Frontal cortex (tissue), 4 donors: ENCODE measurements around the gene GLA. TPM values are rescaled to one million over a fixed set of nuclear protein-coding genes. Genes with fewer than 3 reads are reported as not detected.

Source experiments
- DNase-seq, 2 donors: peaks; one replicate each; pipeline ENCODE4 v3.0.0; 2012; ENCODE audit warnings: low spot score in 2 of 2
- FAIRE-seq: peaks from 2 replicates; lab custom pipeline; 2012; peaks lifted over from hg19 to GRCh38; lab: Jason Lieb, UNC
- total RNA-seq: library from RNA; depleted of rRNA; stranded (reverse); fragments of >200 nt; gene quantifications from one replicate; pipeline ENCODE4 v1.2.3, GENCODE V29; 2014
- donor health status: control.
- donor health status: control.
- donor health status: control.

Gene GLA
- 15.5 TPM for total RNA-seq

DNA sequence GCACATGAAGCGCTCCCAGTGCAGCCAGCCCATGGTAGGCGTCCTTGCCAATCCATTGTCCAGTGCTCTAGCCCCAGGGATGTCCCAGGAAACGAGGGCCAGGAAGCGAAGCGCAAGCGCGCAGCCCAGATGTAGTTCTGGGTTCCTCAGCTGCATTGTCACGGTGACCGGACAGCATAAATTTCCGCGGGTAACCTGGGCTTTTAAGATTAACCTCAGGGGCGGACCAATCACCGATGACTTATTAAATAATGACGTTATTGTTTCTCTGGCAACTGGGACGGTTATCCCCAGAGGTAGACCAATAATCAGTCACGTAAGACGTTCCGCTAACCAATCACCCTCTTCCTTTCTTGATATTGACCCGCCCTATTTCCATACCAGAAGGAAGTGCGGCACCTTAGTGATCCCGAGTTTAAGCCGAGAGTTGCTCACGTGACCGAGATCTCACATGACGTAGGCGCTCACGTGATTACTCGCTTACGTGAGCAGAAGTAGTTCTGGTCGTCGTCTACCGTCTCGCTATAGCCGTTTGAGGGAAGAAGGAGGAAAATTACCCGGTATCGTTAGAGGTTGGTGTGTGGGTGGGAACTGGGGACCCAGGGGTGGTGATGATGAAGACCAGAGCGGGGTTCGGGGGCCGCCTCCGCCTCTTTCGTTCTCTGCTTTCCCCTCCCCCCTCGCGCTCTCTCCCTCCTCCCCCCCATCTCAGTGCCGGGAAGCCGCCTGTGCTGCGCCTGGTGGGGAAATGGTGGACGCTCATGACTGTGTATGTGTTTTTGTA is at the start of gene GLA, which contains the start of gene HNRNPH2:
TSS of gene GLA (minus strand) at position 178 of the 784 bp plus-strand sequence. CDS start at position 156, 22 bp downstream.
TSS of gene HNRNPH2 (plus strand) at position 475 of the 784 bp plus-strand sequence. CDS start 3,767 bp downstream, outside the sequence.
- DNase-seq (peak; percentile 48 to 65), FAIRE-seq (peak; percentile 84)

DNA sequence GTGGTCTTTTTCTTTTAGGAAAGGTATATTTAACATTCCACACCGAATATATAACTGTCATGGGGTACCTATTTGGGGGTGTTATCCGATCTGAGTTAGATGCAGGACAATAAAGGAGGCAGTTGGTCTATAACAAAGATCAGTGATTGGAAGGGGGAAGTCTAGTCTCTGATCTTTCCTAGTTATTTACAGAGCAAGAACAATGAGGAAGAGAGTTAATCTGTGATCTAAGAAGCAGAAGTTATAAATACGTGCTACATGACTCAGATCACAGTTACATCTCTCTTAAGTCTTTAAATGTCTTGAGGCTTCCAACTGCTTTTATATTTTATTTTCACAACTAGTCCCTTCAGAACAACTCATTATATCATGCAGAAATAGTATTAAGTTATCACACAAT is 44.3 kb upstream of the GLA start:
- DNase-seq (no peak), FAIRE-seq (no peak)

GRCh38 chrX:101450961-101451360 is 43.2 kb upstream of the GLA start:
- DNase-seq (no peak), FAIRE-seq (no peak)

DNA sequence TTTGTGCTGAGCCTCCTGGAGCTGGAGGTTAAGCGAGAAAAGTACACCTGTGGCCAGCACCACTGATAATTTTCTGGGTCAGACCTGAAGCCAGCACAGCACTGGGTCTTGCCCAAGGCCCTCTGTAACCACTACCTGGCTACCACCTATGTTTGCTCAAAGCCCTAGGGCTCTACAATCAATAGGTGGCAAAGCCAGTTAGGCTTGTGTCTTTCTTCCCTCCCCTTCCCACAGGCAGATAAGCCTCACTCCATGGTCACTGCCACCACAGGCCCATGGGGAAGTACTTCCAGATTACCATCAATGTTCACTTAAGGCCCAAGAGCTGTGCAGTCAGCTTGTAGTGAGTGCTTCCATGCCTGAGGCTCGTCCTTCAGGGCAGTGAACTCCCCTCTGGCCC is 42.4 kb upstream of the GLA start:
- no peak for FAIRE-seq
- no peak for DNase-seq

DNA sequence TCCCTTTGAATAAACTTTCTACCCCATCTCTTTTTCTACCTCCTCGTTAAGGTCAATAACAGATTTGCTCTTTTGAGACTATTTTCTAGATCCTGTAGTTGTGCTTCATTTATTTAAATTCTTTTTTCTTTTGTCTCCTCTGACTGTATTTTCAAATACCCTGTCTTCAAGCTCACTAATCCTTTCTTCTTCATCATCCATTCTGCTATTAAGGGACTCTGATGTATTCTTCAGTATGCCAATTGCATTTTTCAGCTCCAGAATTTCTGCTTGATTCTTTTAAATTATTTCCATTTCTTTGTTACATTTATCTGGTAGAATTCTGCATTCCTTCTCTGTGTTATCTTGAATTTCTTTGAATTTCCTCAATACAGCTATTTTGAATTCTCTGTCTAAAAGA is 41.6 kb upstream of the GLA start:
- DNase-seq = no peak
- FAIRE-seq = no peak

DNA sequence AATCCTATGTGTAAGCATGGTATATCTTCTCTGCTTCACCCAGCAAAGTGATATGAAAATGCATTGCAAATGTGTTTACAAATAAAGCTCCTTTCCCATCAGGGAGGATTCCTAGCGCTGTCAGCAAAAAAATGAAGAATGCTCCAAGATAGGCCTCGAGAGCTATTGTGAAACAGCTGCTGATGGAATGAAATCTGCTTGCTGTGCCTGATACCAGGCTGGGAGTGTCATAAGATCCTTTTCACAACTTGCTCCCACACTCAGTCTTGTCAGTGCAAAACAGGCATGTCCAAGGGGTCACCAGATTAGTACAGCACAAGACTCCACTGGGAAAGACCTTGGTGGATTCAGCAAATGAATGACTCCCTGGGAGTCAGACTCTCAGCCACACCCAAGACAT is 34.4 kb upstream of the GLA start:
- DNase-seq (no peak), FAIRE-seq (no peak)

DNA sequence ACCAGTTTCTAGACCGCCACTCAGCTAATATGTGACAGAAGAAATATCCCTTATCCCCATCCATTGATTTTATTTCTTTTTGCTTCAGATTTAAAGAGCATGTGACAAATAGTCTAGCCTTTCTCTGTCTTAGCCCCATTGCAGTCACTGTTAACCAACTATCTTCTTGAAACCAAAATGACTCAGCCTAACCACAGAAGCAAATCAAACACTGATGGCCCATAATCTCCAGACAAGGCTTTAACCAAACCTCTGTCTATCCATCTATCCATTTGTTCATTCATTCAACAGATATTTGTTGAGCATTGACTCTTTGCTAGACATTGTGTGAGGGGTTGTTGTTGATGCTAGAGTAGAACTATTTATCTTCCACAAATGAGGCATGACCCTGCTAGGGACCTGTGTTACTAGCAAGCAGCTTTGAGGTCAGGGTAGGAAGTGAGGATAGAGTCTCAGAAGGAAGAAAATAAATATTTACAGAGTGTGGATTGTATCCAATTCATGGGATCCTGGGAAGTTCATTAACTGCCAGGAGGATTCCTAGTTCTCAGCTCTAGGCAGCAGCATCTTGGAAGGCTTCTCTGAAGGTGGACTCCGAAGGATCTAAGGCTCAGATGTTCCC is 22.8 kb upstream of the GLA start:
- FAIRE-seq (no peak), DNase-seq (no peak)

GRCh38 chrX:101429934-101430333 is 22.2 kb upstream of the GLA start:
- DNase-seq (no peak), FAIRE-seq (no peak)

DNA sequence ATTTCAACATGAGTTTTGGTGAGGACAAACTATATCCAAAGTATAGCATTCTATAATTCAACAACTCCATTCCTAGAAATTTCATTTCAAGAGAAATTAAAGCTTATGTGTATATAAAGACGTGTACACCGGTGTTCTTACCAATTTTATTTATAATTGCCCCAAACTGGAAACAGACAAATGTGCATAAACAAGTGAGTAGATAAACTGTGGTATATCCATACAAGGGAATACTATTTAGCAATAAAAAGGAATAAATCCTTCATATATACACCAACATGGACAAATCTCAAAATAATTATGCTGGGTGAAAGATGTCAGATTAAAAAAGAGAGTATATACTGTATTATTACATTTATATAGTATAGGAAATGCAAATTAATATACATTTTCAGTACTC is 20.2 kb upstream of the GLA start:
- no peak for FAIRE-seq
- no peak for DNase-seq

DNA sequence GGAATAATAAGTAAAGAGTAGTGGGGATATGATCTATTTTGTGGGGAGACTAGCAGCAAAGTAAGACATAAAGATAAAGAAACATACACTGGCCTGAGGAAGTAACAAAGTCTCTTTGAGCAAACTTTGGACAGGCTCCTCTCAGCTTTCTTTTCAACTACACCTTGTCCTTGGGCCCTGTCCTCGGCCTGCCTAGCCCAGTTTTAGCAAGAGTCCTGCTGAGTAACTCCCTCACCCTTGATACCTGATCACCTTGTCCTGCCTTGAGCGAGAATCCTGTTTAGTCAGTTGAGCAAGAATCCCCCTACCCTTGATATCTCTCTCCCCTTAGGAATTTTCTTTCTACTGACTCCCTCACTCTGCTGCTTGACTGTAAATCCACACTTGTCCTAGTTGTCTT is 11.8 kb upstream of the GLA start:
- FAIRE-seq (no peak), DNase-seq (no peak)

- FAIRE-seq = no peak
These were observed 10.5 kb upstream of the GLA start for GRCh38 chrX:101417981-101418841.

GRCh38 chrX:101417190-101417589 is 9.5 kb upstream of the GLA start:
- no peak for FAIRE-seq
- no peak for DNase-seq

More at GRCh38 chrX:101417981-101418841, 10.5 kb upstream of the GLA start:
- DNase-seq = peak in 1 of 2 donors; percentile 32

DNA sequence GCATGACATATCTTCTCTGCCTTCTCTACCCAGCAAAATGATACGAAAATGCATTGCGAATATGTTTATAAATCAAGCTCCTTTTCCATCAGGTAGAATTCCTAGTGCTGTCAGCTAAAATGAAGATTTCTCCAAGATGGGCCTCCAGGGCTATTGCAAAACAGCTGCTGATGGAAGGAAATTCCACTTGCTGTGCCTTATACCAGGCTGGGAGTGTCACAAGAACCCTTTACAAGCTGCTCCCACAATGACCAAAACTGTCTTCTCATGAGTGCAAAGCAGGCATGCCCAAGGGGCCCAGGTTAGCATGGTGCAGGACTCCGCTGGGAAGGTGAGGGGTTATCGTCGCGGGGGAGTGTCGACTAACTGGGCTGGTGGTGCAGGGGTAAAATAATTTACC is 9.0 kb upstream of the GLA start:
- DNase-seq (no peak), FAIRE-seq (no peak)

DNA sequence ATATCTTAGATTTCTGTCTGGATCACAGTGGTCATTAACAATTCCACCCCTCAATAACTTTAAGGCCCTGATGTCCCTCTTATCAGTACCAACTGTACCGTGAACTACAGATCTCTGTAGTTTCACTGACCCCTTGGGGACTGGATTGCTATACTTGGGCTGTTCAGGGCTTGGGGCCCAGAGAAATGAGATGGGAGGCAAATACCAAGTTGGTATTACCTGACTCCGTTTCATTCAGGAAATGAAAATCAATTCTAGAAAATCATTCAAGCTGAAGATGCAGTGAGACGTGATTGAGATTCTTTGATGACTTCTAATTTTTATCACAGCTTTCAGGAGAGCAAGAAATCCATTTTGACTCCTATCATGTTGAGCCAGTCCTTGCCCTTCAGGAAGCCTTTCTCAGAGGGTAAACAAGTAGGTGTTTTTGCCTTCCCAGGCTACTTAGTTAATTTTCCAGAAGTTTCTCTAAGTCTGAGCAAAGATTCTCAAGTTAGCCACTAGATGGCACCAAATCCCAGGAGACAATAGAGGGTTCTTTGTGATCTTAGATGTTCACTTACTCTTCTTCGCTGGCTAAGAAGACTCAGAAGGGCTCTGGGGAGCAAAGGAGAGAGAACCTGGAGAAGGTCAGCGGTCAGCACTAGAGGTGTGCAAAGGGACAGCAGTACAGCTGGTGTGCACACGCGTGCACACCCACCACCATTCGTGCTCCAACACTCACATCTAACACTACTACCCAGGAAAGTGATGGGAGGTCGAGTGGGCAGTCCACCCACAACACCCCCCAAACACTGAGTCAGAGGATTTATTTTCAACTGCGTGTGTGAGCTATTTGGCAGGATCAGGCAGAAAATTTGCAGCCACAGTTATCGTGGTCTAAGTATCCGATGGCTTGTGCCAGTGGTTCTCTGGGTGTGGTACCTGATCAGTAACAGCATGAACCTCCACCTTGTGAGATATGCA is 7.7 kb upstream of the GLA start:
- peak; percentile 15 for FAIRE-seq

DNA sequence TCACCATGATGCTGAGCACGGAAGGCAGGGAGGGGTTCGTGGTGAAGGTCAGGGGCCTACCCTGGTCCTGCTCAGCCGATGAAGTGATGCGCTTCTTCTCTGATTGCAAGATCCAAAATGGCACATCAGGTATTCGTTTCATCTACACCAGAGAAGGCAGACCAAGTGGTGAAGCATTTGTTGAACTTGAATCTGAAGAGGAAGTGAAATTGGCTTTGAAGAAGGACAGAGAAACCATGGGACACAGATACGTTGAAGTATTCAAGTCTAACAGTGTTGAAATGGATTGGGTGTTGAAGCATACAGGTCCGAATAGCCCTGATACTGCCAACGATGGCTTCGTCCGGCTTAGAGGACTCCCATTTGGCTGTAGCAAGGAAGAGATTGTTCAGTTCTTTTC is 4.3 kb upstream of the GLA start:
- FAIRE-seq (no peak), DNase-seq (no peak)

More for the DNA sequence above, 7.7 kb upstream of the GLA start:
- DNase-seq = peak; percentile 34 to 52

GRCh38 chrX:101410461-101410860 is 2.7 kb upstream of the GLA start:
- DNase-seq (no peak), FAIRE-seq (no peak)

- FAIRE-seq (no peak), DNase-seq (no peak)
These were observed 1.3 kb upstream of the GLA start for GRCh38 chrX:101409043-101409442.

- DNase-seq (no peak), FAIRE-seq (no peak)
These were observed 762 bp upstream of the GLA start for GRCh38 chrX:101408532-101408841.

- DNase-seq (no peak), FAIRE-seq (no peak)
These were observed 468 bp downstream of the GLA start for GRCh38 chrX:101407167-101407747.
